PC-9 (cell line): ENCODE results near the gene DOK5.

Experiments used
- EZH2 ChIP-seq: fragments of 200-600 bp; sonication (generic); IDR thresholded peaks from 2 replicates; pipeline ENCODE4 v1.8.0; 2017; ENCODE audit warnings: antibody characterized with exemption, low read depth
- TF ChIP-seq, protein P1 (sequence below): fragments of 200-600 bp; sonication (generic); conservative IDR thresholded peaks from 2 replicates; pipeline ENCODE4 v1.6.1; 2017; ENCODE audit warnings: mixed run types, antibody characterized with exemption, mild to moderate bottlenecking, moderate library complexity

DNA sequence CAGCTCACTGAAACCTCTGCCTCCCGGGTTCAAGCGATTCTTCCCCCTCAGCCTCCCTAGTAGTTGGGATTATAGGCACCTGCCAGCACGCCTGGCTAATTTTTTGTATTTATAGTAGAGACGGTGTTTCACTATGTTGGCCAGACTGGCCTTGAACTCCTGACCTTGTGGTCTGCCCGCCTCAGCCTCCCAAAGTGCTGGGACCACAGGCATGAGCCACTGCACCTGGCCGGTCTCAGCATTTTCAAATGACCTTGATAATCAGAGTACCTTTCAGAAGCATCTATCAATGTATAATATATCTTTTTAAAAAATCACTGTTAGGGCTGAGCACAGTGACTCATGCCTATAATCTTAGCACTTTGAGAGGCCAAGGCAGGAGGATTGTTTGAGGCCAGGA is 143.0 kb downstream of the DOK5 start:
- TF ChIP-seq, protein P1, sequence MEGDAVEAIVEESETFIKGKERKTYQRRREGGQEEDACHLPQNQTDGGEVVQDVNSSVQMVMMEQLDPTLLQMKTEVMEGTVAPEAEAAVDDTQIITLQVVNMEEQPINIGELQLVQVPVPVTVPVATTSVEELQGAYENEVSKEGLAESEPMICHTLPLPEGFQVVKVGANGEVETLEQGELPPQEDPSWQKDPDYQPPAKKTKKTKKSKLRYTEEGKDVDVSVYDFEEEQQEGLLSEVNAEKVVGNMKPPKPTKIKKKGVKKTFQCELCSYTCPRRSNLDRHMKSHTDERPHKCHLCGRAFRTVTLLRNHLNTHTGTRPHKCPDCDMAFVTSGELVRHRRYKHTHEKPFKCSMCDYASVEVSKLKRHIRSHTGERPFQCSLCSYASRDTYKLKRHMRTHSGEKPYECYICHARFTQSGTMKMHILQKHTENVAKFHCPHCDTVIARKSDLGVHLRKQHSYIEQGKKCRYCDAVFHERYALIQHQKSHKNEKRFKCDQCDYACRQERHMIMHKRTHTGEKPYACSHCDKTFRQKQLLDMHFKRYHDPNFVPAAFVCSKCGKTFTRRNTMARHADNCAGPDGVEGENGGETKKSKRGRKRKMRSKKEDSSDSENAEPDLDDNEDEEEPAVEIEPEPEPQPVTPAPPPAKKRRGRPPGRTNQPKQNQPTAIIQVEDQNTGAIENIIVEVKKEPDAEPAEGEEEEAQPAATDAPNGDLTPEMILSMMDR: no peak
- TF ChIP-seq EZH2: no peak
